Neural cell (in vitro differentiated cells): ENCODE measurements around the gene GATAD2A. TPM values are rescaled to one million over a fixed set of nuclear protein-coding genes. Genes with fewer than 3 reads are reported as not detected.

ENCODE experiments used
- H2AFZ ChIP-seq: fragments of 200-600, 300-800 bp; sonication (generic), shearing (Covaris generic); 2 replicates; pipeline ENCODE4 v1.6.0; 2014; ENCODE audit warnings: low read depth, mild to moderate bottlenecking, antibody characterized with exemption, low read length, moderate library complexity
- H3F3A ChIP-seq: fragments of 200-600 bp; shearing (Covaris generic); 2 replicates; pipeline ENCODE4 v1.6.1; 2016; ENCODE audit warnings: mild to moderate bottlenecking, moderate library complexity, mixed read lengths, antibody characterized with exemption, low read length; ENCODE audit not compliant: insufficient read depth, poor library complexity, severe bottlenecking
- H3K27ac ChIP-seq: fragments of 200-600, 300-800 bp; sonication (generic), shearing (Covaris generic); 2 replicates; pipeline ENCODE4 v1.5.1; 2014; ENCODE audit warnings: mild to moderate bottlenecking, low read length, moderate library complexity
- H3K27me3 ChIP-seq: fragments of 300-800, 200-600 bp; sonication (generic), shearing (Covaris generic); 2 replicates; pipeline ENCODE4 v1.6.0; 2014; ENCODE audit warnings: mild to moderate bottlenecking, low read depth, low read length, moderate library complexity; ENCODE audit not compliant: insufficient read depth
- H3K36me3 ChIP-seq: fragments of 300-800, 200-600 bp; sonication (generic), shearing (Covaris generic); 2 replicates; pipeline ENCODE4 v1.5.1; 2014; ENCODE audit warnings: mild to moderate bottlenecking, antibody characterized with exemption, low read length, moderate library complexity; ENCODE audit not compliant: insufficient read depth
- H3K4me2 ChIP-seq: fragments of 300-800, 200-600 bp; sonication (generic), shearing (Covaris generic); 2 replicates; pipeline ENCODE4 v1.6.0; 2014; ENCODE audit warnings: mild to moderate bottlenecking, low read length
- H3K4me3 ChIP-seq: fragments of 300-800, 200-600 bp; sonication (generic), shearing (Covaris generic); 2 replicates; pipeline ENCODE4 v1.5.1; 2014; ENCODE audit warnings: mild to moderate bottlenecking, low read length, moderate library complexity
- H3K79me2 ChIP-seq: fragments of 200-600 bp; shearing (Covaris generic); replicated peaks from 2 replicates; pipeline ENCODE4 v1.6.0; 2014; ENCODE audit warnings: mild to moderate bottlenecking, low read length, moderate library complexity; ENCODE audit not compliant: insufficient read depth
- H3K9ac ChIP-seq: fragments of 300-800, 200-600 bp; sonication (generic), shearing (Covaris generic); 2 replicates; pipeline ENCODE4 v1.6.1; 2016; ENCODE audit warnings: mild to moderate bottlenecking, low read length, mixed read lengths
- H3K9me2 ChIP-seq: fragments of 200-600 bp; shearing (Covaris generic); 2 replicates; pipeline ENCODE4 v1.6.1; 2016; ENCODE audit warnings: mild to moderate bottlenecking, low read length, mixed read lengths; ENCODE audit not compliant: insufficient read depth
- H3K9me3 ChIP-seq: fragments of 200-600, 300-800 bp; sonication (generic), shearing (Covaris generic); 2 replicates; pipeline ENCODE4 v1.6.1; 2016; ENCODE audit warnings: mild to moderate bottlenecking, mixed run types, low read length, moderate library complexity, mixed read lengths
- H4K20me1 ChIP-seq: fragments of 200-600 bp; shearing (Covaris generic); 2 replicates; pipeline ENCODE4 v1.6.1; 2016; ENCODE audit warnings: mild to moderate bottlenecking, mixed run types; ENCODE audit not compliant: insufficient read depth
- EP300 ChIP-seq: fragments of 450-650 bp; conservative IDR thresholded peaks from 2 replicates; pipeline ENCODE4 v1.6.1; 2014; ENCODE audit warnings: antibody characterized with exemption, mild to moderate bottlenecking, moderate library complexity; ENCODE audit not compliant: poor library complexity, severe bottlenecking
- EZH2 ChIP-seq: fragments of 200-600, 300-800 bp; shearing (Covaris generic), sonication (generic); IDR thresholded peaks from 2 replicates; pipeline ENCODE4 v1.6.1; 2014; ENCODE audit warnings: antibody characterized with exemption, low read length, borderline replicate concordance, mild to moderate bottlenecking; ENCODE audit not compliant: insufficient read depth, poor library complexity, severe bottlenecking
- MXI1 ChIP-seq: fragments of 450-650 bp; conservative IDR thresholded peaks from 2 replicates; pipeline ENCODE4 v1.6.1; 2014; ENCODE audit warnings: antibody characterized with exemption, mild to moderate bottlenecking; ENCODE audit not compliant: poor library complexity, severe bottlenecking
- POLR2AphosphoS5 ChIP-seq: IDR thresholded peaks from 2 replicates; pipeline ENCODE4 v1.6.1; 2012
- RAD21 ChIP-seq: fragments of 450-650 bp; conservative IDR thresholded peaks from 2 replicates; pipeline ENCODE4 v1.6.1; 2014; ENCODE audit warnings: antibody characterized with exemption, mild to moderate bottlenecking, moderate library complexity
- SMC3 ChIP-seq: fragments of 450-650 bp; conservative IDR thresholded peaks from 2 replicates; pipeline ENCODE4 v1.6.1; 2014; ENCODE audit warnings: antibody characterized with exemption, mild to moderate bottlenecking, moderate library complexity; ENCODE audit not compliant: poor library complexity
- TAF1 ChIP-seq: IDR thresholded peaks from 2 replicates; pipeline ENCODE4 v1.6.1; 2012; ENCODE audit warnings: low read depth
- polyA plus RNA-seq: library from polyadenylated mRNA; depleted of rRNA; stranded (reverse); fragments of >200 nt; gene quantifications from 2 replicates; pipeline ENCODE4 v1.2.3, GENCODE V29; 2014
- TF ChIP-seq, protein P1 (sequence below): IDR thresholded peaks from 2 replicates; pipeline ENCODE4 v1.6.1; 2012; ENCODE audit warnings: borderline replicate concordance
- TF ChIP-seq, protein P2 (sequence below): fragments of 450-650 bp; IDR thresholded peaks from 2 replicates; pipeline ENCODE4 v1.5.1; 2014; ENCODE audit warnings: antibody characterized with exemption, mild to moderate bottlenecking, moderate library complexity; ENCODE audit not compliant: poor library complexity, severe bottlenecking

GATAD2A gene
- polyA plus RNA-seq, 1 donor from 2014 or later, result 13.9 TPM

DNA sequence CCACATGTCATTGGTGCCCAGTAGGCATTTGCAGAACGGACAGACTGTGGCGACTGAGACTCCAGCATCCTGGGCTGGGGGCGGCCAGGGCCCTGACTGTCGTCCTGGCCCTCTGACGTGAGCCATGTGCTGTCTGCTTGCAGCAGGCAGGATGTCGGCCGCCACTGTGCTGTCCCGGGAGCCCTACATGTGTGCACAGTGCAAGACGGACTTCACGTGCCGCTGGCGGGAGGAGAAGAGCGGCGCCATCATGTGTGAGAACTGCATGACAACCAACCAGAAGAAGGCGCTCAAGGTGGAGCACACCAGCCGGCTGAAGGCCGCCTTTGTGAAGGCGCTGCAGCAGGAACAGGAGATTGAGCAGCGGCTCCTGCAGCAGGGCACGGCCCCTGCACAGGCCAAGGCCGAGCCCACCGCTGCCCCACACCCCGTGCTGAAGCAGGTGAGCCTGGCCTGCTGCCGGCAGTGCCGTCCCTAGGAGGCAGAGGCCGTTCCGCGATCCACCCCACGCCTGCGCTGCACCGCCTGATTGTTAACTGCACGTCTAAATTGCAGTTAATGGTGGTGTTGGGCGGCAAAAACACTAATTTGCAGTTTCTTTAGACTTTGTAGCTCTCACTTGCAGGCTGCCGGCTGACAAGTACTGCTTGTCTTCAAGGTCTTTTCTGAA lies 95.6 kb downstream of the GATAD2A start:
- H3K27ac ChIP-seq, result no peak overlapping the region
- H4K20me1 ChIP-seq, result no peaks in the 10 kb centered on the region
- no peaks in the 10 kb centered on the region for H3F3A ChIP-seq
- H3K9ac ChIP-seq, result no peak overlapping the region
- no peak overlapping the region for H3K4me2 ChIP-seq
- H2AFZ ChIP-seq, result no peak overlapping the region
- H3K79me2 ChIP-seq, result no peaks in the 10 kb centered on the region
- H3K9me3 ChIP-seq, result no peaks in the 10 kb centered on the region
- H3K4me3 ChIP-seq, result no peak overlapping the region
- H3K36me3 ChIP-seq, result peaks cover 5% of the 10 kb centered on the region
- H3K27me3 ChIP-seq, result no peaks in the 10 kb centered on the region
- TF ChIP-seq SMC3, result no peak
- no peak for TF ChIP-seq TAF1
- no peaks in the 10 kb centered on the region for H3K9me2 ChIP-seq

DNA sequence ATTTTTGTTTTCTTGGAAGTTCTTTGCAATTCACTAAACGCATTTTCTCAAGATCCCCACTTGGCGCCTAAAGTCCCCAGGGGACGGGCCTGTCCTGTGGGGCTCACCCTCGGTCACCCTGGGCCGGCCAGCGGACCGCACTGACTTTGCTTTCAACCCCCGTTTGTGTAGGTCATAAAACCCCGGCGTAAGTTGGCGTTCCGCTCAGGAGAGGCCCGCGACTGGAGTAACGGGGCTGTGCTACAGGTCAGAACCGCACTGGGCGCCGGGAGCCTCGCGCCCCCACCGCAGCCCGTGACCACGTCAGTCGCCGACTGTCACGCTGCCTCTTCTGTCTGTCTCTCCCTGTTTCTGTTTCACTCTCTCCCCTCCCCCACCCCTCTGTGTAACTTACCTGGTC lies 96.3 kb downstream of the GATAD2A start:
- H3K9me3 ChIP-seq, result no peaks in the 10 kb centered on the region
- no peaks in the 10 kb centered on the region for H3K79me2 ChIP-seq
- no peaks in the 10 kb centered on the region for H3K27me3 ChIP-seq
- peaks cover 5% of the 10 kb centered on the region for H3K36me3 ChIP-seq
- no peaks in the 10 kb centered on the region for H3F3A ChIP-seq
- H3K4me3 ChIP-seq, result no peak overlapping the region
- no peaks in the 10 kb centered on the region for H4K20me1 ChIP-seq
- no peak overlapping the region for H3K9ac ChIP-seq
- no peaks in the 10 kb centered on the region for H3K9me2 ChIP-seq
- TF ChIP-seq TAF1 (no peak), MXI1 (no peak), EP300 (no peak), RAD21 (no peak), POLR2AphosphoS5 (no peak), SMC3 (no peak), EZH2 (no peak)
- TF ChIP-seq, protein P1, sequence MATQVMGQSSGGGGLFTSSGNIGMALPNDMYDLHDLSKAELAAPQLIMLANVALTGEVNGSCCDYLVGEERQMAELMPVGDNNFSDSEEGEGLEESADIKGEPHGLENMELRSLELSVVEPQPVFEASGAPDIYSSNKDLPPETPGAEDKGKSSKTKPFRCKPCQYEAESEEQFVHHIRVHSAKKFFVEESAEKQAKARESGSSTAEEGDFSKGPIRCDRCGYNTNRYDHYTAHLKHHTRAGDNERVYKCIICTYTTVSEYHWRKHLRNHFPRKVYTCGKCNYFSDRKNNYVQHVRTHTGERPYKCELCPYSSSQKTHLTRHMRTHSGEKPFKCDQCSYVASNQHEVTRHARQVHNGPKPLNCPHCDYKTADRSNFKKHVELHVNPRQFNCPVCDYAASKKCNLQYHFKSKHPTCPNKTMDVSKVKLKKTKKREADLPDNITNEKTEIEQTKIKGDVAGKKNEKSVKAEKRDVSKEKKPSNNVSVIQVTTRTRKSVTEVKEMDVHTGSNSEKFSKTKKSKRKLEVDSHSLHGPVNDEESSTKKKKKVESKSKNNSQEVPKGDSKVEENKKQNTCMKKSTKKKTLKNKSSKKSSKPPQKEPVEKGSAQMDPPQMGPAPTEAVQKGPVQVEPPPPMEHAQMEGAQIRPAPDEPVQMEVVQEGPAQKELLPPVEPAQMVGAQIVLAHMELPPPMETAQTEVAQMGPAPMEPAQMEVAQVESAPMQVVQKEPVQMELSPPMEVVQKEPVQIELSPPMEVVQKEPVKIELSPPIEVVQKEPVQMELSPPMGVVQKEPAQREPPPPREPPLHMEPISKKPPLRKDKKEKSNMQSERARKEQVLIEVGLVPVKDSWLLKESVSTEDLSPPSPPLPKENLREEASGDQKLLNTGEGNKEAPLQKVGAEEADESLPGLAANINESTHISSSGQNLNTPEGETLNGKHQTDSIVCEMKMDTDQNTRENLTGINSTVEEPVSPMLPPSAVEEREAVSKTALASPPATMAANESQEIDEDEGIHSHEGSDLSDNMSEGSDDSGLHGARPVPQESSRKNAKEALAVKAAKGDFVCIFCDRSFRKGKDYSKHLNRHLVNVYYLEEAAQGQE, result no peak
- TF ChIP-seq, protein P2, sequence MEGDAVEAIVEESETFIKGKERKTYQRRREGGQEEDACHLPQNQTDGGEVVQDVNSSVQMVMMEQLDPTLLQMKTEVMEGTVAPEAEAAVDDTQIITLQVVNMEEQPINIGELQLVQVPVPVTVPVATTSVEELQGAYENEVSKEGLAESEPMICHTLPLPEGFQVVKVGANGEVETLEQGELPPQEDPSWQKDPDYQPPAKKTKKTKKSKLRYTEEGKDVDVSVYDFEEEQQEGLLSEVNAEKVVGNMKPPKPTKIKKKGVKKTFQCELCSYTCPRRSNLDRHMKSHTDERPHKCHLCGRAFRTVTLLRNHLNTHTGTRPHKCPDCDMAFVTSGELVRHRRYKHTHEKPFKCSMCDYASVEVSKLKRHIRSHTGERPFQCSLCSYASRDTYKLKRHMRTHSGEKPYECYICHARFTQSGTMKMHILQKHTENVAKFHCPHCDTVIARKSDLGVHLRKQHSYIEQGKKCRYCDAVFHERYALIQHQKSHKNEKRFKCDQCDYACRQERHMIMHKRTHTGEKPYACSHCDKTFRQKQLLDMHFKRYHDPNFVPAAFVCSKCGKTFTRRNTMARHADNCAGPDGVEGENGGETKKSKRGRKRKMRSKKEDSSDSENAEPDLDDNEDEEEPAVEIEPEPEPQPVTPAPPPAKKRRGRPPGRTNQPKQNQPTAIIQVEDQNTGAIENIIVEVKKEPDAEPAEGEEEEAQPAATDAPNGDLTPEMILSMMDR, result no peak
- H2AFZ ChIP-seq, result no peak overlapping the region
- H3K4me2 ChIP-seq, result no peak overlapping the region
- H3K27ac ChIP-seq, result no peak overlapping the region
